A549 (cell line): ENCODE results near the gene CIAO3.

Experiments used
- BHLHE40 ChIP-seq: IDR thresholded peaks from 2 replicates; pipeline ENCODE4 v1.6.1; 2012; ENCODE audit warnings: low read depth, low read length, inconsistent platforms
- POLR2A ChIP-seq: IDR thresholded peaks from 2 replicates; pipeline ENCODE4 v1.6.1; 2012; ENCODE audit warnings: mild to moderate bottlenecking, low read length
- ZSCAN20 ChIP-seq: fragments of 250-450 bp; sonication (Bioruptor Pico); IDR thresholded peaks from 2 replicates; pipeline ENCODE4 v1.8.0; 2022; ENCODE audit warnings: mild to moderate bottlenecking, moderate library complexity
- TF ChIP-seq, protein P1 (sequence below): fragments of >200 bp; sonication (Bioruptor Twin); formaldehyde crosslinking; IDR thresholded peaks from 3 replicates; pipeline ENCODE4 v1.5.1; 2016

DNA sequence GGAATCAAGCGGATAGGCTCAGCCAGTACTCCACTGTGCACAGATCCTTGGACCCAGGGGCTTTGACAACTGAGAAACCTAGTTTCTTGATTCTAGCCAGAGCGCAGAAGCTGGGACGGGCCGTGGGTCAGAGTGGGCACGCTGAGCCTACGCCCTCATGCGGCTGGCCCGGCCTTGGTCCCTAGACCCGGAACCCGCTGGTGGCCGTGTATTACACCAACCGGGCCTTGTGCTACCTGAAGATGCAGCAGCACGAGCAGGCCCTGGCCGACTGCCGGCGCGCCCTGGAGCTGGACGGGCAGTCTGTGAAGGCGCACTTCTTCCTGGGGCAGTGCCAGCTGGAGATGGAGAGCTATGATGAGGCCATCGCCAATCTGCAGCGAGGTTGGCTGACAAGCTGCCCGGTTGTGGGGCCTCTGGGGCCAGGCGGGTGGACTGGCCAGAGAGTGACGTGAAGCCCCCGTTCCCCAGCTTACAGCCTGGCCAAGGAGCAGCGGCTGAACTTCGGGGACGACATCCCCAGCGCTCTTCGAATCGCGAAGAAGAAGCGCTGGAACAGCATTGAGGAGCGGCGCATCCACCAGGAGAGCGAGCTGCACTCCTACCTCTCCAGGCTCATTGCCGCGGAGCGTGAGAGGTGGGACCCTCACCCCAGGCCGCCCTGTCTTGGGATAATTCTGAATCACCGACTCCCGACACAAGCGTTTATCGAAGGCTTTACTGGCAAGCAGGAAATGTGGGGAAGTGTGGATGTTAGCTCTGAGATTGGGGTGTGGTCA, 59.6 kb downstream of the CIAO3 start:
- TF ChIP-seq, protein P1, sequence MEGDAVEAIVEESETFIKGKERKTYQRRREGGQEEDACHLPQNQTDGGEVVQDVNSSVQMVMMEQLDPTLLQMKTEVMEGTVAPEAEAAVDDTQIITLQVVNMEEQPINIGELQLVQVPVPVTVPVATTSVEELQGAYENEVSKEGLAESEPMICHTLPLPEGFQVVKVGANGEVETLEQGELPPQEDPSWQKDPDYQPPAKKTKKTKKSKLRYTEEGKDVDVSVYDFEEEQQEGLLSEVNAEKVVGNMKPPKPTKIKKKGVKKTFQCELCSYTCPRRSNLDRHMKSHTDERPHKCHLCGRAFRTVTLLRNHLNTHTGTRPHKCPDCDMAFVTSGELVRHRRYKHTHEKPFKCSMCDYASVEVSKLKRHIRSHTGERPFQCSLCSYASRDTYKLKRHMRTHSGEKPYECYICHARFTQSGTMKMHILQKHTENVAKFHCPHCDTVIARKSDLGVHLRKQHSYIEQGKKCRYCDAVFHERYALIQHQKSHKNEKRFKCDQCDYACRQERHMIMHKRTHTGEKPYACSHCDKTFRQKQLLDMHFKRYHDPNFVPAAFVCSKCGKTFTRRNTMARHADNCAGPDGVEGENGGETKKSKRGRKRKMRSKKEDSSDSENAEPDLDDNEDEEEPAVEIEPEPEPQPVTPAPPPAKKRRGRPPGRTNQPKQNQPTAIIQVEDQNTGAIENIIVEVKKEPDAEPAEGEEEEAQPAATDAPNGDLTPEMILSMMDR = no peak
- TF ChIP-seq POLR2A = no peak
- no peak for TF ChIP-seq ZSCAN20
- no peak for TF ChIP-seq BHLHE40
